Activated naive CD8-positive, alpha-beta T cell treated with anti-CD3 and anti-CD28 coated beads, Interleukin-2, amount 10 ng/mL, durations not matched to agents 7 days and 5 days (primary cell): Measurements from ENCODE around the gene LSM14A. TPM values are rescaled to one million over a fixed set of nuclear protein-coding genes. Genes with fewer than 3 reads are reported as not detected.
"Not testable (repeated sequence)": the region's sequence is repeated elsewhere in the genome, so short reads cannot be mapped to it uniquely, and the experiment has no call there.

Source experiments
- ATAC-seq: fragments of 150-1000 bp; cut with Tn5 transposase; one replicate; pipeline ENCODE4 v1.10.0; 2021; ENCODE audit warnings: low read depth, moderate library complexity
- POLR2A ChIA-PET: fragments of 350-600 bp; sonication (Branson Sonifier 250); formaldehyde crosslinking; loops from one replicate; lab custom pipeline; 2021; ENCODE audit warnings: antibody characterized with exemption; lab: Charles Lee
- DNase-seq: peaks from one replicate; pipeline ENCODE4 v3.0.0; 2021
- H3K27ac Mint-ChIP-seq: one replicate; pipeline ENCODE4 v1.8.0; 2022; ENCODE audit warnings: mild to moderate bottlenecking, mixed read lengths
- H3K27me3 Mint-ChIP-seq: one replicate; pipeline ENCODE4 v1.8.0; 2022; ENCODE audit warnings: mild to moderate bottlenecking, moderate library complexity, mixed read lengths
- H3K36me3 Mint-ChIP-seq: one replicate; pipeline ENCODE4 v1.8.0; 2021; ENCODE audit warnings: mild to moderate bottlenecking, mixed read lengths
- H3K4me1 Mint-ChIP-seq: one replicate; pipeline ENCODE4 v1.8.0; 2021; ENCODE audit warnings: mixed read lengths
- H3K4me3 Mint-ChIP-seq: one replicate; pipeline ENCODE4 v1.8.0; 2022; ENCODE audit warnings: mild to moderate bottlenecking, moderate library complexity, mixed read lengths
- H3K9me3 Mint-ChIP-seq: one replicate; pipeline ENCODE4 v1.8.0; 2021; ENCODE audit warnings: mixed read lengths
- total RNA-seq, 2 experiments: library from RNA; stranded (reverse); gene quantifications; one replicate each; pipeline ENCODE4 v1.2.3, GENCODE V29; 2021

The LSM14A gene
- total RNA-seq, 2 experiments from 2014 or later: 141 to 156 TPM

DNA sequence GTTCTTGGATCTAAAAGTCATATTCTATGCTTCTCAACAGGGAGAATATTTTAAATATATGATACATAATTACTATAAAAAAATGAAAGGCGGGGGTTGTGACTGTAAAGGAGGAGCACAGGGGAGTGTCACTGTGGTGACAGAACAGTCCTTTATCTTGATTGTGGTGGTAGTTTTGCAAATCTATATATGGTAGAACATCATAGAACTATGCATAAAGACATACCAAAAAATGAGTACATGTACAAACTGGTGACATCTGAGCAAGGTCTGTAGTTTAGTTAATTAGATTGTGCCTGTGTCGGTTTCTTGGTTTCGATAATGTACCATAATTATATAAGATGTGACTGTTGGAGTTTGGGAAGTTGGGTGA is 43.3 kb downstream of the LSM14A start:
- DNase-seq (no peak), ATAC-seq (no peak)
- no peak overlapping the region for H3K27ac Mint-ChIP-seq
- POLR2A ChIA-PET: no interaction called here
- H3K36me3 Mint-ChIP-seq: peaks cover 24% of the 10 kb centered on the region
- peaks cover 21% of the 10 kb centered on the region for H3K4me1 Mint-ChIP-seq
- no peaks in the 10 kb centered on the region for H3K9me3 Mint-ChIP-seq
- no peaks in the 10 kb centered on the region for H3K27me3 Mint-ChIP-seq
- H3K4me3 Mint-ChIP-seq: no peak overlapping the region

DNA sequence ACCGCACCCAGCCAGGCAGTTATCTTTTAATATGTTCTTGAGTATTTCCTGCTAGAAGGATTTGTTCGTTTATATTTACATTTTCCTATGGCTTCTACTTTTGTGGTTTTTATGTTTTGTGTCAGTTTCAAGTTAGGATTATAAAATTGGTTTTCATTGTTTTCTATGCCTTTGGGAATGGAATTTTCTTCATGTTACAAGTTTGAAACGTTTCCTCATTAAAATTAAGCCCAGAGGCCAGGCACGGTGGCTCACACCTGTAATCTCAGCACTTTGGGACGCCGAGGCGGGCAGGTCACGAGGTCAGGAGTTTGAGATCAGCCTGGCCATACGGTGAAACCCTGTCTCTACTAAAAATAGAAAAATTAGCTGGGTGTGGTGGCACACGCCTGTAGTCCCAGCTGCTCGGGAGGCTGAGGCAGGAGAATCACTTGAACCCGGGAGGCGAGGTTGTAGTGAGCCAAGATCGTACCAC is 44.5 kb downstream of the LSM14A start:
- POLR2A ChIA-PET: interaction anchor here (0.6 kb wide), 1 partner anchor 14 kb away, joined by 3 read pairs; no protein-coding TSS in a partner anchor
- H3K27me3 Mint-ChIP-seq, ATAC-seq, H3K9me3 Mint-ChIP-seq, H3K4me3 Mint-ChIP-seq, DNase-seq, H3K27ac Mint-ChIP-seq: not testable (repeated sequence)
- Mint-ChIP-seq H3K4me1 (peaks cover 22% of the 10 kb centered on the region), H3K36me3 (peaks cover 32% of the 10 kb centered on the region)

DNA sequence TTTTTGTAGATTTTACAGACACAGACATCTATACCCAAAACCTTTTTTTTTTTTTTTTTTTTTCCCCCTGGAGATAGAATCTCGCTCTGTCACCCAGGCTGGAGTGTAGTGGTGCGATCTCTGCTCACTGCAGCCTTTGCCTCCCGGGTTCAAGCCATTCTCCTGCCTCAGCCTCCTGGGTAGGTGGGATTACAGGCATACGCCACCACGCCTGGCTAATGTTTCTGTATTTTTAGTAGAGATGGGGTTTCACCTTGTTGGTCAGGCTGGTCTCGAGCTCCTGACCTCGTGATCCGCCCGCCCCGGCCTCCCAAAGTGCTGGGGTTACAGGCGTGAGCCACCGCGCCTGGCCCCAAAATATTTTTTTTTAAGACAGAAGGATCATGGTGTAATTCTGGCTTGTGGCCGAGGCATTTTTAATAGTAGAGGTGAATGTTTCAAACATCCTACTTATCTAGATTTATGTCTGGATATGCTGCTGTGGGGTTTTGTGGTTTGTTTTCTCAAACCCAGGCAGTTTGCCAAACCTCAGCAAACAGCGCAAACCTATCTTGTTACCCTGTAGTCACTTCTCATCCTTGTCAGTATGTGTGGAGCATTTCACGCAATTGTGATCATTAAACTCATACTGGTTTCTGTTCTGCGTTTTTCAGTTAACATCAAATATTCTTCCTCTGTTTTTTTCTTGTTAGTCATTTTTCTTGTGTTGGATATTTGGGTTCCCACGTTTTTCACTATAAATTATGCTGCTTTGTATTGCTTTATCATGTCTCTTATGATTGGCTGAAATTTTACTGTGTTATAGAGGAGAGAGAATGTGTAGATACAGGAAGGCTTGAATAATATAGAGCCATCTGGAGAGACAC is 45.9 kb downstream of the LSM14A start:
- H3K4me1 Mint-ChIP-seq: peaks cover 22% of the 10 kb centered on the region

GRCh38 chr19:34218818-34219164 is 46.5 kb downstream of the LSM14A start:
- no peak for ATAC-seq
- no peaks in the 10 kb centered on the region for H3K9me3 Mint-ChIP-seq
- H3K4me1 Mint-ChIP-seq: peaks cover 25% of the 10 kb centered on the region
- H3K27ac Mint-ChIP-seq: peak overlapping the region; percentile 61
- H3K27me3 Mint-ChIP-seq: no peaks in the 10 kb centered on the region
- POLR2A ChIA-PET: no interaction called here
- no peak overlapping the region for H3K4me3 Mint-ChIP-seq
- peaks cover 41% of the 10 kb centered on the region for H3K36me3 Mint-ChIP-seq
- DNase-seq: no peak

More for the DNA sequence above, 45.9 kb downstream of the LSM14A start:
- no peak for DNase-seq
- H3K4me3 Mint-ChIP-seq: peak overlapping the region; percentile 15
- POLR2A ChIA-PET: interaction anchor here (0.7 kb wide), 1 partner anchor 45 kb away, joined by 3 read pairs; no protein-coding TSS in a partner anchor
- no peaks in the 10 kb centered on the region for H3K9me3 Mint-ChIP-seq
- H3K36me3 Mint-ChIP-seq: peaks cover 35% of the 10 kb centered on the region
- peak overlapping the region; percentile 61 for H3K27ac Mint-ChIP-seq
- peak; percentile 73 for ATAC-seq
- H3K27me3 Mint-ChIP-seq: no peaks in the 10 kb centered on the region

- no peak for DNase-seq
- Mint-ChIP-seq H3K27me3 (no peaks in the 10 kb centered on the region), H3K27ac (no peak overlapping the region), H3K4me1 (peaks cover 35% of the 10 kb centered on the region), H3K9me3 (no peaks in the 10 kb centered on the region), H3K36me3 (peaks cover 50% of the 10 kb centered on the region), H3K4me3 (no peak overlapping the region)
- POLR2A ChIA-PET: no interaction called here
- no peak for ATAC-seq
Measured at GRCh38 chr19:34220472-34221063, 48.3 kb downstream of the LSM14A start.

- no peaks in the 10 kb centered on the region for H3K27me3 Mint-ChIP-seq
- DNase-seq (no peak), ATAC-seq (no peak)
- POLR2A ChIA-PET: no interaction called here
- peaks cover 44% of the 10 kb centered on the region for H3K4me1 Mint-ChIP-seq
- H3K4me3 Mint-ChIP-seq: no peak overlapping the region
- no peaks in the 10 kb centered on the region for H3K9me3 Mint-ChIP-seq
- no peak overlapping the region for H3K27ac Mint-ChIP-seq
- peaks cover 48% of the 10 kb centered on the region for H3K36me3 Mint-ChIP-seq
Measured at GRCh38 chr19:34222386-34222785, 50.1 kb downstream of the LSM14A start.

DNA sequence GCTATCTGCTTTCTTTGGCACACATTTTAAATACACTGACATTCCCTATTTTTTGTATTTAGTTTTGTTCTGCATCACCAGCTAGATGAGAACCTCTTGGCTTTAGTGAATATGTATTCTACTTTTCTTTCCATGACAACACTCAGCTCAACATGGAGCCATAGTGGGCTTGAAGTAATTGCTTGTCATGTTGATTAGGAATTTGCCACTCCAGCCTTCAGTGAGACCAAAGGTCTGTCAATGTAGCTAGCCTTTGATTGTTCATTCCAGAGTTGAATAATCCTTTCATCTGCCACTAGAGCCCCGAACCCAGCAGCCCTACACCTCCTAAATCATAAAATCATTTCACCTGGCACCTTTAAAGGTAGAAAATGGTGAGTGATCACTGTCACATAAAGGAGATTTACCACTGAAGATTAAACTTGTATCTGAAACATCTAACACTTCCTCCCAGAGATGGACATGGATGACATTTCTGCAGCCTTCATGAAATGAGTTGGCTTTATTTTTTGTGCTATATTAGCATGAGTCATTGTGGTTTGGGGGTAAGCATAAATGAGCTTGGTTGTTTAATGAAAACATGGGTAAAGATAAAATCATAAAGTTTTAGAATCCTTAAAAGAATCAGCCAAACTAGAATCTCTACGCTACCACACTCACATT is 52.8 kb downstream of the LSM14A start:
- peaks cover 36% of the 10 kb centered on the region for H3K4me1 Mint-ChIP-seq
- no peaks in the 10 kb centered on the region for H3K9me3 Mint-ChIP-seq
- POLR2A ChIA-PET: interaction anchor here (2.0 kb wide), 1 partner anchor 53 kb away, joined by 5 read pairs; the partner anchor contains the start of gene LSM14A
- peak overlapping the region; percentile 35 for H3K27ac Mint-ChIP-seq
- no peak overlapping the region for H3K4me3 Mint-ChIP-seq
- H3K36me3 Mint-ChIP-seq: peaks cover 56% of the 10 kb centered on the region
- H3K27me3 Mint-ChIP-seq: no peaks in the 10 kb centered on the region
- ATAC-seq (no peak), DNase-seq (no peak)

DNA sequence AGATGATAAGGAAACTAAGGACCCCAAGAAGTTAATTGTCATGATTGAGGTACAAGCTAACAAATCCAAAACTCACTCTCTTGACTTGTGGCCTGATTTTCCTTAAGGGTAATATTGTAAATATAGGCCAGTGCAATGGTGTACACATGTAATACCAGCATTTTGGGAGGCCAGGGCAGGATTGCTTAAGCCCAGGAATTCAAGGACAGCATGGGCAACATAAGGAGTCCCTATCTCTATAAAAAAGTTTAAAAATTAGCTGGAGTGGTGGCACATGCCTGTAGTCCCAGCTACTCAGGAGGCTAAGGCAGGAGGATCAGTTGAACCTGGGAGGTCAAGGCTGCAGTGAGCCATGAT is 53.3 kb downstream of the LSM14A start:
- H3K4me1 Mint-ChIP-seq: peaks cover 32% of the 10 kb centered on the region
- POLR2A ChIA-PET: interaction anchor here (0.7 to 2.0 kb wide), 2 partner anchors 9 to 53 kb away, joined by 3 to 5 read pairs; partner anchors contain the start of gene LSM14A
- peaks cover 52% of the 10 kb centered on the region for H3K36me3 Mint-ChIP-seq
- ATAC-seq: no peak
- H3K9me3 Mint-ChIP-seq: no peaks in the 10 kb centered on the region
- no peak for DNase-seq
- no peak overlapping the region for H3K4me3 Mint-ChIP-seq
- H3K27ac Mint-ChIP-seq: peak overlapping the region; percentile 35
- H3K27me3 Mint-ChIP-seq: no peaks in the 10 kb centered on the region

DNA sequence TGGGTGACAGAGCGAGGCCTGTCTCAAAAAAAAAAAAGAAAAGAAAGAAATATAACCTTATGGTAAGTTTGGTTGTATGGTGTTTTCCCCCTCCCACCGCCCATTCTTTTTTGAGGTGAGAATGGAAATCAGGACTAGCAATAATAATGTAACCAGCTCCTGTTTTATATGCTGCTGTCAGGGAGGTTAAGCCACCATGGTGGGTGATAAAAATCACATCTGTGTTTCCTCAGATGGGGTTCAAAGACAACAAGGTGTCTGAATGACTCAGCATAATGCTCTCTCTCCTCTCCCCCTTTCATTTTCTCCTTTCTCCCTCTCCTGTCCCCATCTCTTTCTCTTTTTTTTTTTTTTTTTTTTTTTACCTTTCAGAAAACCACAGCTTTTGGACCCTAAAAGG is 53.7 kb downstream of the LSM14A start:
- Mint-ChIP-seq H3K9me3 (no peaks in the 10 kb centered on the region), H3K27ac (peak overlapping the region; percentile 12), H3K4me3 (no peak overlapping the region), H3K4me1 (peaks cover 31% of the 10 kb centered on the region), H3K36me3 (peaks cover 50% of the 10 kb centered on the region), H3K27me3 (no peaks in the 10 kb centered on the region)
- ATAC-seq (peak; percentile 49), DNase-seq (no peak)
- POLR2A ChIA-PET: interaction anchor here (0.7 to 2.0 kb wide), 3 partner anchors 8 to 53 kb away, joined by 3 to 5 read pairs (median 5); partner anchors contain the start of gene LSM14A

GRCh38 chr19:34228347-34228746 is 56.0 kb downstream of the LSM14A start:
- peaks cover 38% of the 10 kb centered on the region for H3K36me3 Mint-ChIP-seq
- POLR2A ChIA-PET: no interaction called here
- peaks cover 43% of the 10 kb centered on the region for H3K4me1 Mint-ChIP-seq
- H3K9me3 Mint-ChIP-seq: no peaks in the 10 kb centered on the region
- DNase-seq (no peak), ATAC-seq (no peak)
- H3K4me3 Mint-ChIP-seq: no peak overlapping the region
- no peaks in the 10 kb centered on the region for H3K27me3 Mint-ChIP-seq
- no peak overlapping the region for H3K27ac Mint-ChIP-seq

- ATAC-seq: no peak
- DNase-seq: no peak
- no peak overlapping the region for H3K27ac Mint-ChIP-seq
- POLR2A ChIA-PET: no interaction called here
- H3K4me1 Mint-ChIP-seq: peaks cover 41% of the 10 kb centered on the region
- H3K36me3 Mint-ChIP-seq: peaks cover 34% of the 10 kb centered on the region
- H3K4me3 Mint-ChIP-seq: no peak overlapping the region
- H3K27me3 Mint-ChIP-seq: no peaks in the 10 kb centered on the region
- H3K9me3 Mint-ChIP-seq: no peaks in the 10 kb centered on the region
Measured at GRCh38 chr19:34228762-34229161, 56.5 kb downstream of the LSM14A start.

DNA sequence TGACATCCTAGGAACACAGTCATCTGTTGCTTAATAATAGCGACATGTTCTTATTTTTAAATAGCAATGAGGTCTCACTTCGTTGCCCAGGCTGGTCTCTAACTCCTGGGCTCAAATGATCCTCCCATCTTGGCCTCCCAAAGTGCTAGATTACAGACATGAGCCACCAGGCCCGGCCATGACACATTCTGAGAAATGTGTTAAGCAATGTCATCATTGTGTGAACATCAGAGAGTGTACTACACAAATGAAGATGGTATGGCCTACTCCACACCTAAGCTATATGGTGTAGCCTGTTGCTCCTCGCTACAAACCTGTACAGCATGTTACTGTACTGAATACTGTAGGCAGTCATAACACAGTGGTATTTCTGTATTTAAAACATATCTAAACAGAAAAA is 57.4 kb downstream of the LSM14A start:
- Mint-ChIP-seq H3K27ac (no peak overlapping the region), H3K9me3 (no peaks in the 10 kb centered on the region), H3K36me3 (peaks cover 28% of the 10 kb centered on the region), H3K27me3 (no peaks in the 10 kb centered on the region), H3K4me3 (no peak overlapping the region), H3K4me1 (peaks cover 37% of the 10 kb centered on the region)
- ATAC-seq (no peak), DNase-seq (no peak)
- POLR2A ChIA-PET: no interaction called here

DNA sequence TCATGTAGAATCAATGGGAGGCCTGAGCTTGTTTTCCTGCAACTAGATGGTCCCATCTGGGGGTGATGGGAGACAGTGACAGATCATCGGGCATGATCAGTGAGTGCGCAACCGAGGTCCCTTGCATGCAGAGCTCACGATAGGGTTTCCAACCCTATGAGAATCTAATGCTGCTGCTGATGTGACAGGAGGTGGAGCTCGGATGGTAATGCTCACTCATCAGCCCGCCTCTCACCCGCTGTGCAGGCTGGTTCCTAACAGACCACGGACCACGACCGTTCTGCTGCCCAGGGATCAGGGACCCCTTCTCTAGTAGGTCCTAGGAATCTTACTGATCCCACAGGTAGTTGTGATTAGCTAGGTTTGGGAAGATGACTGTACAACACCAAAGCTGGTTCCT is 58.5 kb downstream of the LSM14A start:
- DNase-seq (no peak), ATAC-seq (no peak)
- H3K27me3 Mint-ChIP-seq: no peaks in the 10 kb centered on the region
- POLR2A ChIA-PET: interaction anchor here (1.0 kb wide), 1 partner anchor 14 kb away, joined by 3 read pairs; no protein-coding TSS in a partner anchor
- peaks cover 2% of the 10 kb centered on the region for H3K9me3 Mint-ChIP-seq
- H3K36me3 Mint-ChIP-seq: peaks cover 22% of the 10 kb centered on the region
- H3K27ac Mint-ChIP-seq: no peak overlapping the region
- no peak overlapping the region for H3K4me3 Mint-ChIP-seq
- peaks cover 26% of the 10 kb centered on the region for H3K4me1 Mint-ChIP-seq
